ENCODE data around the gene AMZ1. TPM values are rescaled to one million over a fixed set of nuclear protein-coding genes. Genes with fewer than 3 reads are reported as not detected.

The AMZ1 gene
- total and polyA plus RNA-seq, 8 donors, result under 0.01 to 1.4 (median 0.45) TPM; not detected in 5

GRCh38 chr7:2707481-2707880 lies 19.5 kb downstream of the AMZ1 start:
- no peak overlapping the region for H3K4me3 ChIP-seq
- H3K27ac ChIP-seq, result no peak overlapping the region
- intact Hi-C loops (cut with DNase I; ENCODE audit: low total_unique reads), result no loop called here
- H3K36me3 ChIP-seq, result no peaks in the 10 kb centered on the region
- peaks cover 7 to 17% (median 14%) of the 10 kb centered on the region in 4 donors for H3K4me1 ChIP-seq
- no peak for DNase-seq
- H3K9me3 ChIP-seq, result no peaks in the 10 kb centered on the region
- H3K27me3 ChIP-seq, result no peaks in the 10 kb centered on the region
- TF ChIP-seq CTCF (IDR thresholded peaks at IDR 0.05), result no peak
- TF ChIP-seq POLR2AphosphoS5 (IDR thresholded peaks at IDR 0.05), result no peak
- no peak for TF ChIP-seq POLR2A (IDR thresholded peaks at IDR 0.05)
- TF ChIP-seq EP300 (IDR thresholded peaks at IDR 0.05), result no peak
- WGBS, 5 donors, result 73 to 82% (median 76%) methylated on average over 8 of the region's 8 CpGs

GRCh38 chr7:2708041-2708440 lies 20.0 kb downstream of the AMZ1 start:
- intact Hi-C loops (cut with DNase I; ENCODE audit: low total_unique reads), result no loop called here
- no peaks in the 10 kb centered on the region for H3K27me3 ChIP-seq
- peaks cover 7 to 18% (median 14%) of the 10 kb centered on the region in 4 donors for H3K4me1 ChIP-seq
- TF ChIP-seq POLR2A (IDR thresholded peaks at IDR 0.05) (no peak), EP300 (IDR thresholded peaks at IDR 0.05) (no peak), CTCF (IDR thresholded peaks at IDR 0.05) (no peak), POLR2AphosphoS5 (IDR thresholded peaks at IDR 0.05) (no peak)
- DNase-seq, result no peak
- no peak overlapping the region for H3K27ac ChIP-seq
- no peak overlapping the region for H3K4me3 ChIP-seq
- WGBS, 5 donors, result 88 to 98% (median 94%) methylated on average over 8 to 10 of the region's 10 CpGs
- H3K9me3 ChIP-seq, result no peaks in the 10 kb centered on the region
- no peaks in the 10 kb centered on the region for H3K36me3 ChIP-seq

GRCh38 chr7:2708547-2709310 lies 20.7 kb downstream of the AMZ1 start:
- H3K27ac ChIP-seq, result no peak overlapping the region
- H3K9me3 ChIP-seq, result no peaks in the 10 kb centered on the region
- peaks cover 7 to 23% (median 14%) of the 10 kb centered on the region in 4 donors for H3K4me1 ChIP-seq
- TF ChIP-seq POLR2AphosphoS5 (IDR thresholded peaks at IDR 0.05), result no peak
- TF ChIP-seq POLR2A (IDR thresholded peaks at IDR 0.05), result no peak
- no peak for TF ChIP-seq CTCF (IDR thresholded peaks at IDR 0.05)
- no peak for TF ChIP-seq EP300 (IDR thresholded peaks at IDR 0.05)
- no peak overlapping the region for H3K4me3 ChIP-seq
- 88 to 95% (median 88%) methylated on average over 5 to 20 of the region's 20 CpGs for WGBS, 5 donors
- intact Hi-C loops (cut with DNase I; ENCODE audit: low total_unique reads), result no loop called here
- no peaks in the 10 kb centered on the region for H3K36me3 ChIP-seq
- no peaks in the 10 kb centered on the region for H3K27me3 ChIP-seq
- DNase-seq, result no peak

- WGBS, 5 donors, result 21 to 34% (median 30%) methylated on average over 13 to 35 of the region's 35 CpGs
- intact Hi-C loops (cut with DNase I; ENCODE audit: low total_unique reads), result no loop called here
- DNase-seq, result peak; percentile 82 to 92
- no peak overlapping the region for H3K27ac ChIP-seq
- no peaks in the 10 kb centered on the region for H3K36me3 ChIP-seq
- H3K4me3 ChIP-seq, result peak overlapping the region in 3 of 4 donors; percentile 21 to 40 (median 24)
- TF ChIP-seq CTCF (IDR thresholded peaks at IDR 0.05) (peak in 5 of 7 experiments; percentile 72 to 86 (median 76)), EP300 (IDR thresholded peaks at IDR 0.05) (no peak), POLR2A (IDR thresholded peaks at IDR 0.05) (no peak), POLR2AphosphoS5 (IDR thresholded peaks at IDR 0.05) (peak in 1 of 3 donors; percentile 19)
- peaks cover 7 to 23% (median 14%) of the 10 kb centered on the region in 4 donors for H3K4me1 ChIP-seq
- no peaks in the 10 kb centered on the region for H3K9me3 ChIP-seq
- H3K27me3 ChIP-seq, result no peaks in the 10 kb centered on the region
These were observed 21.7 kb downstream of the AMZ1 start for GRCh38 chr7:2709553-2710285.
